Ectodermal cell (in vitro differentiated cells): ENCODE results near the gene RTL1.

Experiments
- H3K27ac ChIP-seq: 2 replicates; pipeline ENCODE4 v1.7.0; 2013; ENCODE audit warnings: mild to moderate bottlenecking, low read depth, low read length; ENCODE audit not compliant: insufficient read depth, poor library complexity, severe bottlenecking
- H3K27me3 ChIP-seq: 2 replicates; pipeline ENCODE4 v1.7.0; 2013; ENCODE audit warnings: mild to moderate bottlenecking, low read length; ENCODE audit not compliant: insufficient read depth, control insufficient read depth, poor library complexity, severe bottlenecking
- H3K36me3 ChIP-seq: one replicate; pipeline ENCODE4 v1.7.0; 2013; ENCODE audit warnings: low read length; ENCODE audit not compliant: control insufficient read depth, insufficient read depth
- H3K4me1 ChIP-seq: one replicate; pipeline ENCODE4 v1.7.0; 2013; ENCODE audit warnings: low read length; ENCODE audit not compliant: control insufficient read depth, insufficient read depth
- H3K4me3 ChIP-seq: 2 replicates; pipeline ENCODE4 v1.7.0; 2013; ENCODE audit warnings: low read depth, low read length, control low read depth; ENCODE audit not compliant: insufficient read depth
- H3K9me3 ChIP-seq: 2 replicates; pipeline ENCODE4 v1.7.0; 2013; ENCODE audit warnings: mild to moderate bottlenecking, low read length, moderate library complexity; ENCODE audit not compliant: control insufficient read depth
- WGBS, 2 experiments: methylation state at CpG; one replicate each; pipeline ENCODE4 v1.1.7; 2013; ENCODE audit warnings: missing lambda C conversion rate in 2 of 2; 5-methylcytosine and 5-hydroxymethylcytosine counted together

Gene RTL1

GRCh38 chr14:100882026-100882967 is 21.2 kb downstream of the RTL1 start:
- H3K4me3 ChIP-seq = no peak overlapping the region
- H3K27me3 ChIP-seq = no peaks in the 10 kb centered on the region
- 95 to 96% methylated on average over 49 of the region's 49 CpGs for WGBS, 2 experiments
- no peak overlapping the region for H3K27ac ChIP-seq
- no peaks in the 10 kb centered on the region for H3K36me3 ChIP-seq
- no peaks in the 10 kb centered on the region for H3K9me3 ChIP-seq
- H3K4me1 ChIP-seq = peaks cover 4% of the 10 kb centered on the region

- no peaks in the 10 kb centered on the region for H3K9me3 ChIP-seq
- no peak overlapping the region for H3K4me3 ChIP-seq
- no peaks in the 10 kb centered on the region for H3K36me3 ChIP-seq
- peaks cover 4% of the 10 kb centered on the region for H3K4me1 ChIP-seq
- no peak overlapping the region for H3K27ac ChIP-seq
- H3K27me3 ChIP-seq = no peaks in the 10 kb centered on the region
- 95 to 96% methylated on average over 38 of the region's 38 CpGs for WGBS, 2 experiments
Measured at GRCh38 chr14:100881211-100882025, 22.1 kb downstream of the RTL1 start.

DNA sequence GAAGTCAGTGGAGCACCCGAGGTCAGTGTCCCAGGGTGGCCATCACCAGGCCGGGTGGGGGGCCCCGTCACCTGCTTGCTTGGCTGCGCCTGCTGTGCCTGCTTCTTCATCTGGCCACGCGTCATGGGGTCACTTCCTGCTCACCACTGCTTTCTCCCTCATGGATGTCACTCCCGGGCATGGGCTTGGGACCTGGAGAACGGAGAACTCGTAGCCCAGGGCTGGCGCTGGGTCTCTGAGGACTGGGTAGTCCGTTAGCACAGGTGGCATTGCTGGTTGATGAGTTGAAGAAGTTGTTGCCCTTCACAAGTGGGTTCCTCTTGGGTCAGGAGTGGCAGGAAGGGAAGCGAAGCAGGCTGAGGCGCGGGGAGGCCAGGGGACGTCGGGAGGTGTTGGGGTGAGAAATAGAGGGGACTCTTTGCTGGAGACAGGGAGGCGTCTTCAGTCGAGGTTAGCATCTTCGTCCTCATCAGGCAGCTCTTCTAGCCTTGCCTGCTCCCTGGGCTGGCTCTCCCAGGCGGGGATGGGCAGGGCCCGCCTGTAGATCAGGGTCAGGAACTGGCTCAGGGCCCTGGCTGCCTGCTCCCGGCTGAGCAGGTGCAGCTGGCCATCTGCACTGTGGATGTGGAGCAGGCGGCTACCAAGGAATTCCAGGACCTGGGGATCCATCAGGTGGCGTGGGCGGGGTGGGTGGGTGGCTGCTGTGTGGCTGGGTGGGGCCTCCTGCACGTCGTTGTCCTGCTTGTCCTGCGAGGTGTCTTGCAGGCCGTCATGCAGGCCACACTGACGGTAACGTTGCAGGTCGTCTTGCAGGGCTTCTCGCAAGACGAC is 23.0 kb downstream of the RTL1 start:
- Histone ChIP-seq H3K4me1 (no peaks in the 10 kb centered on the region), H3K27me3 (no peaks in the 10 kb centered on the region), H3K4me3 (no peak overlapping the region), H3K36me3 (no peaks in the 10 kb centered on the region), H3K9me3 (no peaks in the 10 kb centered on the region), H3K27ac (no peak overlapping the region)
- 96% methylated on average over 34 of the region's 34 CpGs for WGBS, 2 experiments

DNA sequence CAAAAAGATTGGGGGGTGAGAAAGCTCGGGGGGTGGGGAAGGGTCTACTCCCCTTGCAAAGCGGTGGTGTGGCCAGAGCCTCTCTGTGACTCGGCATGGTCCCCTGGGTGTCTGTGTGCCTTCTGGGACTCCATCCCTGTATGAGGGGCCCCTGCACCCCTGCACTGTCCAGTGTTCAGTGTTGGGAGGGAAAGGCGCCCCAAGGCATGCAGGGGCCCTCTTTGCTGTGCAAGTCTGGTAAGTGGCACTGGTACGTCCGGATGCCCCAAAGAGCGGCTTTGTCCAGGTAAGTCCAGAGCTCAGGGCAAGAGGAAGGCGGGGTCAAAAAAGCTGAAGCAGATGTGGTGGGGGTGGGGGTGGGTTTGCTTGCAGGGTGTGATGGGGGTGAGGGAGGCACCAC is 23.7 kb downstream of the RTL1 start:
- H3K9me3 ChIP-seq = no peaks in the 10 kb centered on the region
- no peaks in the 10 kb centered on the region for H3K36me3 ChIP-seq
- H3K4me3 ChIP-seq = no peak overlapping the region
- H3K27ac ChIP-seq = no peak overlapping the region
- H3K27me3 ChIP-seq = no peaks in the 10 kb centered on the region
- H3K4me1 ChIP-seq = no peaks in the 10 kb centered on the region
- 94 to 96% methylated on average over 8 of the region's 8 CpGs for WGBS, 2 experiments

DNA sequence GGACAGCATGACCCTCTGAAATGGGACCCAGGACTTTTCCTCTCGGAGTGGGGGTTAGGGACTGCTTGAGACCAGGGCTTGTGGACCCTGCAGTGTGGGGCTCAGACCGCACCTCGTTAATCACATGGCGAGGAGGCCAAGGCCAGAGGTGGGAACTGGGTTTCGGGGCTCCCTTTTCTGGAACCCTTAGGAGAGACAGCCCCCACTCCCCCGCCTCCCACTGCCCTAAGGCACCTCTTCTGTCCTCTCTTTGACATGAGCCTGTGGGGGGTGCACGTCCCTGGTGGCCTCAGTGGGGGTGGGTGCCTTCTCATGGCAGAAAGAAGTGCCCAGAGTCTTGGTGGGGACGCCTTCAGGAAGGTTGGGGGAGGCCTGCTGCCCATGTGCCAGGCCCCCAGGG is 24.3 kb downstream of the RTL1 start:
- 90 to 93% methylated on average over 8 of the region's 8 CpGs for WGBS, 2 experiments
- Histone ChIP-seq H3K27me3 (no peaks in the 10 kb centered on the region), H3K4me3 (no peak overlapping the region), H3K4me1 (no peaks in the 10 kb centered on the region), H3K27ac (no peak overlapping the region), H3K36me3 (no peaks in the 10 kb centered on the region), H3K9me3 (no peaks in the 10 kb centered on the region)

- Histone ChIP-seq H3K9me3 (no peaks in the 10 kb centered on the region), H3K4me3 (no peak overlapping the region), H3K27ac (no peak overlapping the region), H3K27me3 (no peaks in the 10 kb centered on the region), H3K4me1 (no peaks in the 10 kb centered on the region), H3K36me3 (no peaks in the 10 kb centered on the region)
- 93 to 96% methylated on average over 11 of the region's 11 CpGs for WGBS, 2 experiments
Measured at GRCh38 chr14:100878271-100879146, 25.0 kb downstream of the RTL1 start.

DNA sequence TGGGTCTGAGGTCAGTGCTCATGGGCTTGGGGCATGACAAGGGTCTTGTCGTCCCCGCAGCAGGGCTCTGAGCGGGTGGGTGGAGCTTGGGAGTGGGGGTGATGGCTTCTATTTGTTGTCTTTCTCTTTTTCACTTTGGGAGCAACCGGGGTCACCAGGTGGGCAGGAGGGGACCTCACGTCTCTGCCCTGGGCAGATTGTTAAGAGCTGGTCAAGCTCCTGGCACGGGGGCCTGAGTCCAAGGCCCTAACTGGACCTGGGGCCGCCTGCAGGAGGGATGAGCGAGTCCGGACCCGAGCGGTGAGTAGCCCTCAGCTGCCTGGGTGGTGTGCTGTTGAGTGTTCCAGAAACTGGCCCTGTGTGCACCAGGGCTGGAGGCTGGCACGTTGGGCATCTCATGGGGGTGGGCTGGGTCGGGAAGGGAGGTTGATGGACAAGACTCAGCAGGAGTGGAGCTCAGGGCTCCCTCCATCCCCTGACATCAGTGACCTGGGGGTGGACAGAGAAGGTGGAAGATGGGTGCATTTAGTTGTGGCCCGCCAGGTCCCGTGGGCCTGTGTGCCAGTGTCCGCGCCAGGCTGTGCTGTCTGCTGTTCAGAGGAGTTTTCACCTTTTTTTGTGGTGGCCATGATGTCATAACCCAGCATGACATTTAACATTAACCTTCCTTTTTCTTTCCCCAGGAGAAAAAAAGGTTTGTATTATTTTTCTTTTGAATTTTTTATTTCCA is 27.5 kb downstream of the RTL1 start:
- 84 to 88% methylated on average over 17 of the region's 17 CpGs for WGBS, 2 experiments
- Histone ChIP-seq H3K9me3 (no peaks in the 10 kb centered on the region), H3K4me3 (no peak overlapping the region), H3K27ac (no peak overlapping the region), H3K36me3 (no peaks in the 10 kb centered on the region), H3K4me1 (no peaks in the 10 kb centered on the region), H3K27me3 (no peaks in the 10 kb centered on the region)

DNA sequence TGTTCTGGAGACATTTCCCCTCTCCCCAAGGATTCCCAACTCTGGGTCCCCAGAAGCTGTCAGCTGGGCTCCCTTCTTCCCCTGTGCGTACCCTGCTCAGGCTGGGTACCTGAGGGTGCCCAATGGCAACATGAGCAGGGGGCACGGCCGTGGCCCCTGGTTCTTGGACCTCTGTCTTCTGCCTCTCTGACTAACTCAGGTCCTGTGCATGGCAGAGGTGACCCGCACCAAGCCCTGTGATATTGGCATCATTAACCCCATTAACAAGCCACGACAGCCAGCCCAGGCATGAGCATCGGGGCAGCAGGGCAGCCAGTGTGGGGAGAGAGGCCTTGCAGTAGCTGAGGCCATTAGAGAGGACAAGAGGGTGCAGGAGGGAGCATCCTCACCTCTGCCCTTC is 28.4 kb downstream of the RTL1 start:
- WGBS, 2 experiments = 96% methylated on average over 6 of the region's 6 CpGs
- Histone ChIP-seq H3K4me3 (no peak overlapping the region), H3K36me3 (no peaks in the 10 kb centered on the region), H3K27me3 (no peaks in the 10 kb centered on the region), H3K4me1 (no peaks in the 10 kb centered on the region), H3K27ac (no peak overlapping the region), H3K9me3 (no peaks in the 10 kb centered on the region)
